ENCODE data around the gene TNS1. TPM values are rescaled to one million over a fixed set of nuclear protein-coding genes. Genes with fewer than 3 reads are reported as not detected.
A peak's percentile ranks its signal among the peaks of the same experiment; 100 is the strongest.
"Not testable (repeated sequence)": the region's sequence is repeated elsewhere in the genome, so short reads cannot be mapped to it uniquely, and the experiment has no call there.

Gene TNS1
- total RNA-seq, 4 donors from 2014 or later: 57.7 to 120 (median 95.7) TPM

GRCh38 chr2:218035463-218036100 is 32.8 kb upstream of the TNS1 start:
- 79 to 81% methylated on average over 12 of the region's 12 CpGs for WGBS, 2 donors
- intact Hi-C loops (cut with DNase I; ENCODE audit: low total_unique reads): loop anchor here (2.0 kb wide), 1 partner anchor 251 kb away; no protein-coding TSS in a partner anchor
- DNase-seq (ENCODE audit: low spot score in 2 of 2): peak in 1 of 2 donors; percentile 74
- TF ChIP-seq POLR2A (IDR thresholded peaks at IDR 0.05): no peak
- TF ChIP-seq CTCF (IDR thresholded peaks at IDR 0.05): no peak
- no peak overlapping the region for H3K4me3 ChIP-seq (ENCODE audit: low read depth, poor library complexity, severe bottlenecking)

GRCh38 chr2:218034497-218035213 is 31.9 kb upstream of the TNS1 start:
- H3K4me3 ChIP-seq (ENCODE audit: low read depth, poor library complexity, severe bottlenecking): not testable (repeated sequence)
- DNase-seq (ENCODE audit: low spot score in 2 of 2): peak in 1 of 2 donors; percentile 89
- peak in 1 of 3 donors; percentile 24 for TF ChIP-seq CTCF (IDR thresholded peaks at IDR 0.05)
- intact Hi-C loops (cut with DNase I; ENCODE audit: low total_unique reads): loop anchor here (2.0 kb wide), 1 partner anchor 250 kb away; no protein-coding TSS in a partner anchor
- WGBS, 2 donors: 28 to 31% methylated on average over 16 to 24 of the region's 24 CpGs

- 54 to 58% methylated on average over 43 to 45 of the region's 45 CpGs for WGBS, 2 donors
- intact Hi-C loops (cut with DNase I; ENCODE audit: low total_unique reads): loop anchor here (2.0 kb wide), 1 partner anchor 249 kb away; no protein-coding TSS in a partner anchor
- TF ChIP-seq POLR2A (IDR thresholded peaks at IDR 0.05) (no peak), CTCF (IDR thresholded peaks at IDR 0.05) (no peak)
- no peak overlapping the region for H3K4me3 ChIP-seq (ENCODE audit: low read depth, poor library complexity, severe bottlenecking)
- peak in 1 of 2 donors; percentile 84 for DNase-seq (ENCODE audit: low spot score in 2 of 2)
Observed at GRCh38 chr2:218033590-218034496, 31.0 kb upstream of the TNS1 start.

- 25 to 50% methylated on average over 1 of the region's 1 CpG for WGBS, 2 donors
- no peak for TF ChIP-seq POLR2A (IDR thresholded peaks at IDR 0.05)
- no peak for TF ChIP-seq CTCF (IDR thresholded peaks at IDR 0.05)
- intact Hi-C loops (cut with DNase I; ENCODE audit: low total_unique reads): no loop called here
- no peak overlapping the region for H3K4me3 ChIP-seq (ENCODE audit: low read depth, poor library complexity, severe bottlenecking)
- DNase-seq (ENCODE audit: low spot score in 2 of 2): no peak
Observed at GRCh38 chr2:218033208-218033589, 30.4 kb upstream of the TNS1 start.

- DNase-seq (ENCODE audit: low spot score in 2 of 2): peak in 1 of 2 donors; percentile 83
Observed at GRCh38 chr2:218032336-218033171, 29.8 kb upstream of the TNS1 start.

More at GRCh38 chr2:218032336-218033171, 29.8 kb upstream of the TNS1 start:
- 54 to 67% methylated on average over 11 of the region's 12 CpGs for WGBS, 2 donors
- intact Hi-C loops (cut with DNase I; ENCODE audit: low total_unique reads): no loop called here
- TF ChIP-seq POLR2A (IDR thresholded peaks at IDR 0.05): no peak
- TF ChIP-seq CTCF (IDR thresholded peaks at IDR 0.05): no peak
- H3K4me3 ChIP-seq (ENCODE audit: low read depth, poor library complexity, severe bottlenecking): no peak overlapping the region

Measured in lower leg skin (tissue), 4 donors.